Pancreas (tissue), 10 donors: ENCODE results near the gene NECTIN1. TPM values are rescaled to one million over a fixed set of nuclear protein-coding genes. Genes with fewer than 3 reads are reported as not detected.

Experiments
- ATAC-seq, 4 donors: fragments of 200-7000 bp; cut with Tn5 transposase; one replicate each; pipeline versions ENCODE4 v1.8.0 to v1.9.1; 2020; ENCODE audit warnings: mild to moderate bottlenecking in 4 of 4, moderate library complexity in 4 of 4
- DNase-seq, 6 donors: peaks; one replicate each; pipeline ENCODE4 v3.0.0-alpha.2; 2020
- FAIRE-seq: peaks from 2 replicates; lab custom pipeline; 2012; peaks lifted over from hg19 to GRCh38; lab: Jason Lieb, UNC
- H3K27ac ChIP-seq, 4 donors: fragments of 200-600 bp; sonication (generic); 1 replicate in 3 of 4; 2 replicates in 1 of 4; pipeline versions ENCODE4 v1.5.0 to v1.8.0; 2020
- H3K27me3 ChIP-seq, 4 donors: fragments of 200-600 bp; one replicate each; pipeline ENCODE4 v1.8.0; 2021
- H3K36me3 ChIP-seq, 3 donors: fragments of 200-600 bp; sonication (generic) in 1 of 3; one replicate each; pipeline versions ENCODE4 v1.5.0 to v1.8.0; 2020 to 2021
- H3K4me1 ChIP-seq, 3 donors: fragments of 200-600 bp; one replicate each; pipeline ENCODE4 v1.8.0; 2021
- H3K4me3 ChIP-seq, 4 donors: fragments of 200-600 bp; sonication (generic) in 2 of 4; one replicate each; pipeline versions ENCODE4 v1.5.0 to v1.8.0; 2020 to 2021
- H3K9me3 ChIP-seq, 4 donors: fragments of 200-600 bp; one replicate each; pipeline ENCODE4 v1.8.0; 2021
- CTCF ChIP-seq, 4 donors: fragments of 200-600 bp; sonication (generic) in 3 of 4; IDR thresholded peaks; one replicate each; pipeline versions ENCODE4 v1.5.0 to v1.8.0; 2021; ENCODE audit warnings: antibody characterized with exemption in 4 of 4
- WGBS, 2 donors: extraction: QIAGEN DNeasy Blood & Tissue Kit; methylation state at CpG; one replicate each; pipeline ENCODE4 v1.1.7; 2013; 5-methylcytosine and 5-hydroxymethylcytosine counted together
- intact Hi-C, 3 donors: fragments of 100-400 bp; cut with DNase I; formaldehyde crosslinking; loops; one replicate each; pipeline versions ENCODE4 v1.11.1 to v1.14.2; 2022
- polyA plus RNA-seq, 2 donors: library from polyadenylated mRNA; stranded (reverse); fragments of 200-250 nt; gene quantifications; one replicate each; pipeline ENCODE4 v1.2.3, GENCODE V29; 2013
- total RNA-seq, 6 donors: library from RNA; stranded (reverse); fragmentation: NEBNext Ultra II Directional in 4 of 6; extraction: Animal tissue kit (Norgen Biotek cat#: 25700) in 4 of 6; gene quantifications; one replicate each; pipeline versions ENCODE4 v1.2.1 to v1.2.4, GENCODE V29; 2021 to 2023
- donor health status: healthy with polysubstance abuse.
- donor health status: DM: no; HTN: no; CAD: no; lungs with moderate emphysema.
- donor health status: DM: no; HTN: no; CAD: no.
- donor health status: control.
- donor health status: control.
- donor health status: Bipolar disorder and iron deficiency.
- donor health status: DM: yes; HTN: yes; CAD: no.
- donor health status: DM: no; HTN: no; CAD: no.
- donor health status: DM: no; HTN: no; CAD: no.
- donor health status: DM: yes; HTN: yes; CAD: no.

NECTIN1 gene
- total and polyA plus RNA-seq, 8 donors = 7.9 to 24.7 (median 19.0) TPM

- Histone ChIP-seq H3K27ac (no peak overlapping the region), H3K4me3 (no peak overlapping the region), H3K27me3 (no peaks in the 10 kb centered on the region), H3K9me3 (no peaks in the 10 kb centered on the region), H3K36me3 (no peaks in the 10 kb centered on the region), H3K4me1 (peaks cover 7 to 24% (median 16%) of the 10 kb centered on the region in 3 donors)
- FAIRE-seq = no peak
- WGBS, 2 donors = 53 to 65% methylated on average over 35 to 38 of the region's 38 CpGs
- TF ChIP-seq CTCF (IDR thresholded peaks at IDR 0.05) = no peak
- peak in 1 of 6 donors; percentile 57 for DNase-seq
- intact Hi-C loops = loop anchor here in 1 of 3 donors (5.0 kb wide), 1 partner anchor 55 kb away; no protein-coding TSS in a partner anchor
- ATAC-seq = no peak
Observed at GRCh38 chr11:119742263-119742861, 13.4 kb upstream of the NECTIN1 start.

- peaks cover 7 to 24% (median 16%) of the 10 kb centered on the region in 3 donors for H3K4me1 ChIP-seq
- H3K4me3 ChIP-seq = no peak overlapping the region
- H3K27me3 ChIP-seq = no peaks in the 10 kb centered on the region
- 48 to 60% methylated on average over 43 to 54 of the region's 54 CpGs for WGBS, 2 donors
- FAIRE-seq (no peak), ATAC-seq (peak in 2 of 4 donors; percentile 45 to 46), DNase-seq (peak in 3 of 6 donors; percentile 42 to 77 (median 49))
- TF ChIP-seq CTCF (IDR thresholded peaks at IDR 0.05) = peak; percentile 31 to 62 (median 46)
- H3K27ac ChIP-seq = no peak overlapping the region
- H3K36me3 ChIP-seq = no peaks in the 10 kb centered on the region
- no peaks in the 10 kb centered on the region for H3K9me3 ChIP-seq
- intact Hi-C loops = loop anchor here in 1 of 3 donors (5.0 kb wide), 1 partner anchor 56 kb away; no protein-coding TSS in a partner anchor
Observed at GRCh38 chr11:119741369-119742262, 12.6 kb upstream of the NECTIN1 start.

- Histone ChIP-seq H3K9me3 (no peaks in the 10 kb centered on the region), H3K4me3 (no peak overlapping the region), H3K36me3 (no peaks in the 10 kb centered on the region), H3K27me3 (no peaks in the 10 kb centered on the region), H3K27ac (peak overlapping the region in 2 of 4 donors; percentile 13 to 20), H3K4me1 (peaks cover 7 to 24% (median 16%) of the 10 kb centered on the region in 3 donors)
- no peak for FAIRE-seq
- peak; percentile 75 to 95 (median 92) for DNase-seq
- ATAC-seq = peak; percentile 92 to 96 (median 94)
- intact Hi-C loops = loop anchor here in 1 of 3 donors (5.0 kb wide), 1 partner anchor 57 kb away; no protein-coding TSS in a partner anchor
- no peak for TF ChIP-seq CTCF (IDR thresholded peaks at IDR 0.05)
- 17 to 24% methylated on average over 4 of the region's 4 CpGs for WGBS, 2 donors
Observed at GRCh38 chr11:119739975-119740374, 11.0 kb upstream of the NECTIN1 start.

GRCh38 chr11:119739021-119739703 lies 10.2 kb upstream of the NECTIN1 start:
- Histone ChIP-seq H3K4me1 (peaks cover 7 to 24% (median 16%) of the 10 kb centered on the region in 3 donors), H3K27ac (no peak overlapping the region), H3K4me3 (no peak overlapping the region), H3K27me3 (no peaks in the 10 kb centered on the region), H3K36me3 (no peaks in the 10 kb centered on the region), H3K9me3 (no peaks in the 10 kb centered on the region)
- WGBS, 2 donors = 41 to 54% methylated on average over 8 of the region's 8 CpGs
- no peak for FAIRE-seq
- no peak for DNase-seq
- no peak for ATAC-seq
- no peak for TF ChIP-seq CTCF (IDR thresholded peaks at IDR 0.05)
- intact Hi-C loops = no loop called here
